GM21515 (cell line): Measurements from ENCODE around the gene HDHD5.

ENCODE experiments used
- ATAC-seq: cut with Tn5 transposase; IDR thresholded peaks from one replicate; pipeline ENCODE4 v1.9.1; 2021; ENCODE audit not compliant: unreplicated experiment

Gene HDHD5

DNA sequence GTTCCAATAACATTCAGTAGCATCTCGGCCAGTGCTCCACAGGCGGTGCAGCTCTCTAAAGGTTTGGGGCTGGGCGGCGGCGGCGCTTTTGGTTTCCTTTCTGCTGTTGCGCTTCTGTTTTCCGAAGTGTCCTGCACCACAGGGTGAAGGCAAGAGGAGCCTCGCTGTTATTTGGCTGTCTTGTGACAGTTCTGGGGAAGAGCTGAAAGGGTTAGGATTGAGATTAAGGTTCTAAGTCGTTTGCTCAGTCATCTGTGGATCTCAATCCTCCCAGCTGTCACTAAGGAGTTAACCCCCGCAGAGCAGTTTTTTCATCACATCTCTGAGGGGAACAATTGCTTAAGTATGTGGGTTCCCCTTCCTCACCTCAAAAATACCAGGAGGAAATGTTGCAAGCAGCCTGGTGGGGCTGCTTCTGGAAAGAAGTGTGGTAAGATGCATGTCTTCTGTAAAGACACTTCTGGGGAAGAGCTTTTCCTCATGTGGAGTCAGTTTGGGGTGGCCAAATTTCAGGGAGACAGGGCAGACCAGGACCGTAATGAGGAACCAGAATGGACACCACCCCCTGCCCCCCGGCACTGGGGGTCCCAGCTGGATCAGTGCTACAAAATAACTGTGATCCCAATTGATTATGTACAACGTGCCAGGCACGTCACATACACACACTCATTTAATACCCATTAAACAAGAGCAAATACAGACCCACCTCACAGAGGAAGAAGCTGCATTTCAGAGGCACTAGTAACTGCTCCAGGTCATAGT, 52.1 kb downstream of the HDHD5 start:
- ATAC-seq = no peak

GRCh38 chr22:17106161-17106784, 52.8 kb downstream of the HDHD5 start:
- ATAC-seq = no peak

DNA sequence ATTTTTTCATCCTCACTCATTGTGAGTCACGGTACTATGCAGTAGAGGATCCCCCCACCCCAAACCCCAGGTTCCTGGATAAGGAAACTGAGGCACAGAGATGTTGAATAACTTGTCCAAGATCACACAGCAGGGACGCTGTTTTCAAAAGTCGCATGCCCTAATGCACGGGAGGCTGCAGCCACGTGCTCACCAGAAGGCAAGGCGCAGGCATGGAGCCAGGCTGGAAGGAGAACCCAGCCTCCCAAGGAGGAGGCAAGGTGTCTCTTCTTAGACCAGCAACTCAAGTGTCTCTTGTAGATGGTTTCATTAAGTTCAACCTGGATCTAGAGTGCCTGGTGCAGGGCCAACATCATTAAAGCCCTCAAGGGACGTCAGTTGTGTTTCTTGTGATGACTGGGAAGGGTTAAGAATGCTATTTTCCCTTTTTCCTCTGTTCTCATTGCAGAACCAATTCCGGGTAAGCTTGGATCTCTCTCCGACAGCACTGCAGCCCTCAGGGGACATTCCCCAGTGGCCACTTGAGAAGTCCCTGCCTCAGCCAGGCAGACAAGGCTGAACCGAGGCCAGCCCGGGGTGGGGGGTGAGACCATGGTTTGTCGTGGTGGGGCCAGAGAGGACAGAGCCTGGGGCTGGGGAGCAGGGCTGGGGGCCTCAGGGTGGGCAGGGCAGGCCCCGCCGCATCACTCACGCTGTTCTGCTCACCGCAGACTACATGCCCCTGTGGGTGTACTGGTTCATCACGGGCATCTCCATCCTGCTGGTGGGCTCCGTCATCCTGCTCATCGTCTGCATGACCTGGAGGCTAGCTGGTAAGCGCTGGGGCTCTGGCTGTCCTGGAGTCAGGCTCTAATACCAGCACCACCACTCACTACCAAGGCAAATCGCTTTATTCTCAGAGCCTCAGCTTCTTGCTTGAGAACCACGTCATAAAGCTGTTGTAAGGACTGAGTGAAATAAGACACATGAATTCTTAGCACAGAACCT, 53.6 kb downstream of the HDHD5 start:
- no peak for ATAC-seq

DNA sequence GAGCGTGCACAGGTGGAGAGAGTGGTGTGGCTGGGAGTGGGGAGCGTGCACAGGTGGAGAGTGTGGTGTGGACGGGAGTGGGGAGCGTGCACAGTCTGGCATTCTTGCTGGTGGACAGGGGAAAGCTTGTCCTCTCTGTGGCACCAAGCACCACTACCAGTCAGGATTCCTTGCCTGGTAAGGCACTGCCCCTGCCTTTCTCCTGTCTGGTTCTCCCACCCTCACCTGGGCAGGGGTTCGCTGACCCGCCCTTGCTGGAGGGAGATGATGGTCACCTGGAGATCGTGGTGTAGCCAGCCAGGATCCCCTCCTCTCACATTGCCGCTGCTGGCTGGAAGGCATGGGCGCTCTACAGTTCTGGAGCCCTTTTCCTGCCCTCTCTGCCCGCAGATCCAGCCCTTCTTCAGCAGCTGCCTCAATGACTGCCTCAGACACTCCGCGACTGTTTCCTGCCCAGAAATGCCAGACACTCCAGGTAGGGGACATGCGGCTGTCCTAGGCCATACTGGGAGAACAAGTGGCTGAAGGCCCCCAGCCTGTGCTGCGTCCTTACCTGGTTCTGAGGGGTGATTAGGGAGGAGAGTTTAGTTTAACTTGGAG, 54.6 kb downstream of the HDHD5 start:
- ATAC-seq = no peak

DNA sequence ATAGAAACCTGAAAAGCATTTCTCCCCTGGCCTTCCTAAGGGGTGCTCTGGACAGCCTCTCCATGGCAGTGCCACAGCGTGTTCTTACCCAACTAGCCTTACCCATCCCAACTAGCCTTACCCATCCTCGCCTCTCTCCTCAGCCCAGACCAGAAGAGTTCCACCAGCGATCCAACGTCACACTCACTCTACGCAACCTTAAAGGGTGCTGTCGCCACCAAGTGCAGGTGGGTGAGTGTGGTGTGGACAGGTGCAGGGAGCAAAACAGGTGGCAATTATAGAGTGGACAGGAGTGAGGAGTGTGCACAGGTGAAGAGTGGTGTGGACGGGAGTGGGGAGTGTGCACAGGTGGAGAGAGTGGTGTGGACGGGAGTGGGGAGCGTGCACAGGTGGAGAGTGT, 55.7 kb downstream of the HDHD5 start:
- ATAC-seq = no peak

DNA sequence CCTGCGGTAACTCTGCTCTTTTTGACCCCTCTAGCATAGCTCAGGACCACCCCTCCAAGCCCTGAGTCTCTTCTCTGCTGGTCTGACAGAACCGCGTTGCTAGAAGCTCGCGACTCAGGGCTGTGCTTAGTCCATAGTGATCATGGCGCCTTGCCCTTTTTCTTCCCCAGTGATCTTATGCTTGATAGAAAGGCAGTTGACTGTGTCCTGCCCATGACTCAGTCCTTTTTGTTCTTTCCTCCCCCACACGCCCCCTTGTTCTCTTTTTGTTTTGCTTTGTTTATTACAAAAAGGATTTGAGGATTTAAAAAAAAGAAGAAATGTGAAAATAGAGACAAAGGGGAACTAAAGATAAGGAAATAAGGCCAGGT, 56.8 kb downstream of the HDHD5 start:
- no peak for ATAC-seq

GRCh38 chr22:17101475-17102296, 57.4 kb downstream of the HDHD5 start:
- ATAC-seq = no peak

DNA sequence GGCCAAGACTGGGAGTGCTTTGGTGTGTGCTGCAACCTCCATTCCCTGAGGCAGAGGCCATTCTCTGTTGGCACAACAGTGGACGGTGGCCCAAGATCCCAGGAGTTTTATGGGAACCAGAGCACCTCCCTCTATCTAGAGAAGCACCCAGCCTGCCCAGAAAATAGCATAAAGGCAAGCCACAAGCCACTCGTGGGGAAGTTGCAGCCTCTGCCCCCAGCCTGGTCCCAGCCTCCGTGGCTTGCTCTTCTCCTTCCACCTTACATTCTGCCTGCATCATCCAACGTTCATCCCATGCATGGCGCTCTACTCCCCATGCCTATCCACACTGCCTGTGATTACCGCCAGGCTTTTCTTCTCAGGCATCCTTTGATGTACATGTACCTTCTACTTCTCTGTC, 58.5 kb downstream of the HDHD5 start:
- ATAC-seq = no peak

DNA sequence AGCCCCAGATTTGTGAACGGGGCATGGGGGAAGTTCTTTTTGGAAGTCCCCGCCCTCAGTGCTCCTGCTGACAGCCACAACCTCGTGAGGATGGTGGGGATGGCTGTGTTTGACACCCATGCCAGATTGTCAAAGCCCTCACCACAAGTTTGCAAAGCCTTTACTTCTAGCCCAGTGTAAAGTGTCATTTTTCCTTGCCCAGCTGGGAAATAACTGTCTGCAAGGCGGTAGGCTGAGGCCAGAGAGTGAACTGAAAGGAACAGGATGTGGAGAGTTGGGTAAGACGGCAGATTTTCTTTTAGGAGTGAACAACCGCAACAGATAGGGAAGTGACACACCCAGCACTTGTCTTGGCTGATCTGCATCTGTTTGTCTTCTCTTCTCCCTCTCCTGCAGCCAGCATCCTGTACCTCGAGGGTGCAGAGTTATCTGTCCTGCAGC, 60.7 kb downstream of the HDHD5 start:
- no peak for ATAC-seq

DNA sequence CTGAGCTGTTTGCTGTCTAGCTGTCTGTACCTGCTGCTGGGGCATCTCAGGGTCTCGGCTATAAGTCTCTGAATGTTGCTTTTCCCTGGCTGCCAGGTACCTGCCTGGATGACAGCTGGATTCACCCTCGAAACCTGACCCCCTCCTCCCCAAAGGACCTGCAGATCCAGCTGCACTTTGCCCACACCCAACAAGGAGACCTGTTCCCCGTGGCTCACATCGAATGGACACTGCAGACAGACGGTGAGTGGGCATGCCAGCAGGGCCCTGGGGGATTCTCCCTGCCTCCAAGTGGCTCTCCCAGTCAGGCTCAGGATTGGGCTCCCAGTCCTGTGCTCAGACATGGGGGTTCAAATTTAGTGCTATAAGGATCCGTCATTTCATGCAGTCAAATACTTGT, 61.4 kb downstream of the HDHD5 start:
- ATAC-seq = no peak

GRCh38 chr22:17097062-17097461, 62.0 kb downstream of the HDHD5 start:
- no peak for ATAC-seq

DNA sequence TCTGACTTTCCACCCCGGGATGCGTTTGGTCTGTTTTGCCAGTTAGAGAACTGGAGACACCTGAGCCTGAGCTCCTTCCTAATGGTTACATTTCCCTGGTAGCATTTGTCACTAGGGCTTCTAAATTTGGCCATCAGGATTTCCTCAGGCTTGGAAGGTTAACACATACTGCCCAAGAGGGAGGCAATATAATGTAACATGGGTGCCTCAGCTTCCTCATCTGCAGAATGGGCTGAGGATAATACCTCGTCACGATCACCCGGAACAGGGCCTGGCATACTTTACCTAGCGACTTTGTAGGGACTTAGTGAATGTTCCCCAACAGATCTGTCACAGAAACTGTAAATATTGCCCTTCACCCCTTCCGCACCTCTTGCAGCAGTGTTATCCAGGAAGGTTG, 63.0 kb downstream of the HDHD5 start:
- no peak for ATAC-seq

- ATAC-seq = no peak
Measured at GRCh38 chr22:17095538-17095937, 63.5 kb downstream of the HDHD5 start.

GRCh38 chr22:17093081-17093480, 66.0 kb downstream of the HDHD5 start:
- ATAC-seq = no peak

DNA sequence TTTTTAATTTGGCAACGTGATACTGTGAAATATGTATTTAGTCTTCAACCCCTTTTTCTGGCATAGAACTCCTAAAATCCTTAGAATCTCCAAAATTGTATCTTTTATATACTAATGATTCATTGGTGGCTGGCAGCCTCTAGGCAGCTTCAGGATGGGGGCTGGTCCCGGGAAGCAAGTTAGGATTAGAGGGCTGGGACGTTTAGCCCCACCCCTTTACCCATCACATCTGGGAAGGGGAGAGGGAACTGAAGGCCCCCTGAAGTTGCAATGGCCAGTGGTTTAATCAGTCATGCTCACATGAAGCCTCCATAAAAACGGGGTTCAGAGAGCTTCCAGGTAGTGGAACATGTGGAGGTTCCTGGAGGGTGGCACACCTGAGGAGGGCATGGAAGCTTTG, 67.2 kb downstream of the HDHD5 start:
- ATAC-seq = no peak

GRCh38 chr22:17090550-17090949, 68.5 kb downstream of the HDHD5 start:
- no peak for ATAC-seq
